Measurements from ENCODE around the gene ZNF746.

DNA sequence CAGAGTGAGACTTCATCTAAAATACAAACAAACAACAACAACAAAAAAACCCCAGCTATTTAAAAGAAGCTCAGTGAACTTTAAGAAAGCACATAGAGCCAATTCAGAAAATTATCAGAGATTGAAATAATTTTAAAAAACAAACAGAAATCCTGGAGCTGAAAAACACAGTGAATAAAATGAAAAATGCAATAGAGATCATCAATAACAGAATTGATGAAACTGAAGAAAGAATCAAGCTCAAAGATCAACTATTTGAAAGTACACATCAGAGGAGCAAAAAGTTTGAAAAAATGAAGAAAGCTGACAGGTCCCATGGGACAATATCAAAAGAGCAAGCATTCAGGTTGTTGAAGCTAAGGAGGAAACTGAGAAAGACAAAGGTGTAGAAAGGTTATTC lies 12.2 kb upstream of the ZNF746 start:
- no peak for TF ChIP-seq CTCF (IDR thresholded peaks at IDR 0.05; ENCODE audit: extremely low read depth in 1 of 2, insufficient read depth in 1 of 2, low read depth in 1 of 2, low read length in 2 of 2)
- no peak for TF ChIP-seq POLR2AphosphoS5 (IDR thresholded peaks at IDR 0.05; ENCODE audit: insufficient read depth, low read depth, low read length)
- no peak for TF ChIP-seq JUN (IDR thresholded peaks at IDR 0.05; ENCODE audit: borderline replicate concordance, insufficient read depth, insufficient read length, low read depth)
- TF ChIP-seq POLR2A (IDR thresholded peaks at IDR 0.05; ENCODE audit: low read depth, low read length): no peak
